GM19463 (cell line): Measurements from ENCODE around the gene FBXL14.
"Not testable (repeated sequence)": the region's sequence is repeated elsewhere in the genome, so short reads cannot be mapped to it uniquely, and the experiment has no call there.

Experiments
- ATAC-seq: cut with Tn5 transposase; IDR thresholded peaks from one replicate; pipeline ENCODE4 v1.9.1; 2021; ENCODE audit warnings: mild to moderate bottlenecking, moderate library complexity; ENCODE audit not compliant: unreplicated experiment

Gene FBXL14

DNA sequence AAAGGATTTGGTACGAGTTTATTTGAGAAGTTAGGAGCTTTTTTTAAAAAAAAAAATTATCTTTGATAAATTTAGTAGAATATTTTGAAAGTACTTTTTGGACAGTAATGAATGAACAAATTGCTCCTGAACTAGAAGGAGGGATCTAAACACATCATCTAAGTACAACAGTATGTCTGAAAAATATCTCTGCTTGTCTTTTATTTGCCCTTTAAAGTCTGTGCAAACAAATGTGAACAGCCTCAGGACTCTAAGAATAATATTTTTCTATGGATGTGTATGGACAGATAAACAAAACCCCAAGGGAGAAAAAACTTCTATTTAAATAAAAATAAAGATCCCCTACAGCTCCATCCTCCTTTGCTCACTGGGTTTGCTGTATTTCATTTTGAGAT is 19.5 kb downstream of the FBXL14 start:
- no peak for ATAC-seq

DNA sequence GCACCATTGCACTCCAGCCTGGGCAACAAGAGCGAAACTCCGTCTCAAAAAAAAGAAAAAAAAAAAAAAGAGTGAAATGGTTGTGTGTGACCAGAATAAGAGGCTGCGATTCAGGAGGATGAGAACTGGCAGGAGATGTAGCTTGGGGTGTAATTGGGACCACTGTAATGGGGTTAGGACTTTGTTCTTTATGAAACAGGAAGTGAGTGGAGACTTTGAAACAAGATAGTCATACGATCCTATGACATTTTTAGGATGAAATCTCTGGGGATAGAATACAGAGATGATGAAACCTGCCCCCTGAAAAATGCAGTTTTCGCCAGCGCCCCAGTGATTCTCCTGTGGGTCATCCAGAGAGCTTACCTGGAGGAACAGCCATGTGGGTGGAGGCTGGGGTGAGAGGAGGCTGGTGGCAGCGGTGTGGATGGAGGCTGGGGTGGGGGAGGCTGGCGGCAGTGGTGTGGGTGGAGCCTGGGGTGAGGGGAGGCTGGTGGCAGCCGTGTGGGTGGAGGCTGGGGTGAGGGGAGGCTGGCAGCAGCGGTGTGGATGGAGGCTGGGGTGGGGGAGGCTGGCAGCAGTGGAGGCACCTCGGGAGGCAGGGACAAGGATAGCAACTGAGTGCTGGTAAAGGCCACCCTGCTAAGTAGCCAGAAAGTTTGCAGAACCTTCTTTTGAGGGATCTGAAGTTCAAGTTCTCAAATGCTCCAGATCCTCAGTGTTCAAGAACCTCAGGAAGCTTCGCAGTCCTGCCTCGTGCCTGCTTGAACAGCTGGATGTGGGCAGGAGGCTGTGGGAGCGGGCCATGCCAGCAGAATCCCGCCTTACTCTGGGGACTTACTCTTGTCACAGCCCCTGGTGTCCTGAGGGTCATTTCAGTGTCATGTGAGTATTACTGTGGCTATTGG is 20.2 kb downstream of the FBXL14 start:
- no peak for ATAC-seq

DNA sequence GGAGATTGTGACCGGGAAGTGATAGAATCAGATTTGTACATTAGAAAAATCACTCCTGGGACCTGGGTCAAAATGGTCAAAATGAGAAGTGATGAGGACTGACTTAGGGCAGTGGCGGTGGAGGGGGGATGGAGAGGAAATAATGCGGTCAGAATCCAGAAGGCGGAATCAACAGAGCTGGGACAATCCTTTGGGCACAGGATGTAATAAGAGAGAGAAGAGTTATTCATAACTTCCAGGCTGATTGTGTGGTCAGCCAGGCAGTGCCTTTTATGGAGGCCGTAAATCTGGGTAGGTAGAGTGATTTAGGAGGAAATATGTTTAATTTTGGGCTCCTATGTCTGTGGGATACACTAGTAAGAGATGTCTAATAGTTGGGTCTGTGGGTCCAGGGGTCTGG is 21.6 kb downstream of the FBXL14 start:
- no peak for ATAC-seq

DNA sequence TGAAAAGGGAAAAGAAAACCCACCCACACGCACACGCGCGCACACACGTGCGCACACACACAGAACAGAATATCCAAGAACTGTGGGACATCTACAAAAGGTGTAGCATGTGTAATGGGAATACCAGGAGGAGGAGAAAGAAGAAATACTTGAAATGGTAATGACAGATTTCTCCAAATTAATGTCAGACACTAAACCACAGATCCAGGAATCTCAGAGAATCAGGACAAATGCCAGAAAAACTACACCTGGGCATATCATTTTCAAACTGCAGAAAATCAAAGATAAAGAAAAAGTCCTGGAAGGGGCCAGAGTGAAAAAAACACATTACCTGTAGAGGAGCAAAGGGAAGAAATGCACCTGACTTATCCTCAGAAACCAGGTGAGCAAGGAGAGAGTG is 26.5 kb downstream of the FBXL14 start:
- ATAC-seq = no peak

DNA sequence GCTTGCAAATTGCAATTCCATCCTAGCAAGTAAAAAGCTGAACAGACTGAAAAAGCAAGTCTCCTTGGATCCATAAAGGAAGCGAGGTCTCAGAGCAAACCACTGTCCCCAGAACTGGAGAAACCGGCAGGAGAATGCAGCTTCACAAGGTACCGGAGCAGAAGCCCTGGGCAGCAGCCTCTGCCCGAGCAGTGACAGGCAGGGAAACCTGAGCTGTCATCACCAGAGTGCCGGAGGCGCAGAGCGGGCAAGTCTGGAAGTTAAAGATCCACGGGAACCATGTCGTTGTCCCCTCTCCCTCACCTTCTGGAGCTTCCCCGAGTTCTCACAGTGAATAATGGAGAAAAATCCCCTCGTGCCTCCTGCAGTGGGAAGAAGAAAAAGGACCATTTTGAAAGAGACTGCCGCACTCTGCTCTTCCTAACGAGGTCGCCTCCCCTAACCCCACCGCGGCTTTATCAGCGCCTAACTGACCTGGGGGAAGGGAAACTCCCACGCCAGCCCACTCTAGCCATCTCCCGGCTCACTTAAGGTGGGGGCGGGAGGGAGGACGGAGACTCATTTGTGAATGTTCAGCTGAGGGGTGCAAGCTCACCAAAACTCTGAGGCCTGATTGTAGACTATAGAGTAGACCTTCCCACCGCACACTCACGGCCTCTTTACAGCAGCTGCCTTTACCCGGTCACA is 27.8 kb downstream of the FBXL14 start:
- no peak for ATAC-seq

DNA sequence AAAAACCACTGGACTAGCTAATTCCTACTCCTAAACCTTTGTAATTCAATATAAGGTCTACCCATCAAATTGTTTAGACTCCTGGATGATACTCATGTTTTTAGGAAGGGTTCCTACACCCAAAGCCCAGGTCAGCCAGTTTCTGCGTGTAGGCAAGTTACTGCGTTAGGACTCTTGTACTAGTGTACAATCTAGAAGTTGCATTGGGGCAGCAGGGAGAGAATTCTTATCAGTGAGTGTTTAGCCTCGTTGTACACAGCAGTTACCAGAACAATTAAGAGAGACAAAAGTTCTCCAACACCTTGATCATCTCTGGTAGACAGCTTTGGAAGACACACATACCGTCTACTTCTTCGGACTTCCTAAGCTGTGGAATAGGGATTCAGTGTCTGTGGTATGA is 29.2 kb downstream of the FBXL14 start:
- no peak for ATAC-seq

DNA sequence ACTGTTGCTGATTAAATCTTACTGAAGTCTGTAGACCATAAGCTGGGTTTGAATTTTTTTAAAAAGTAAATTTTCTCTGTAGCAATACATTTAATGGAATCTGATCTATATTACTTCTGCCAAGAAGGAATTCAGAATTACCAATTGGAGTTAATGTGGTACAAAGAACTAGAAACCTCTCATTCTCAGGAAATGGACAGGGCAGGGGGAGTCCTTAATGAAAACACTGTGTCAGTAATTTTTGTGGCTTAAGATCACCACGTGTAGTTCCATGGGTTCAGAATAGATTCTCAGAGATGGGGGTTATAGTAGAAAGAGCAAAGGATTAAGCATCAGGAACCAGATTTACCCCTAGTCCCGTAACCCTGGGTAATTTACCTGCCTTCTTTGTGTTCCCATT is 30.3 kb downstream of the FBXL14 start:
- no peak for ATAC-seq

DNA sequence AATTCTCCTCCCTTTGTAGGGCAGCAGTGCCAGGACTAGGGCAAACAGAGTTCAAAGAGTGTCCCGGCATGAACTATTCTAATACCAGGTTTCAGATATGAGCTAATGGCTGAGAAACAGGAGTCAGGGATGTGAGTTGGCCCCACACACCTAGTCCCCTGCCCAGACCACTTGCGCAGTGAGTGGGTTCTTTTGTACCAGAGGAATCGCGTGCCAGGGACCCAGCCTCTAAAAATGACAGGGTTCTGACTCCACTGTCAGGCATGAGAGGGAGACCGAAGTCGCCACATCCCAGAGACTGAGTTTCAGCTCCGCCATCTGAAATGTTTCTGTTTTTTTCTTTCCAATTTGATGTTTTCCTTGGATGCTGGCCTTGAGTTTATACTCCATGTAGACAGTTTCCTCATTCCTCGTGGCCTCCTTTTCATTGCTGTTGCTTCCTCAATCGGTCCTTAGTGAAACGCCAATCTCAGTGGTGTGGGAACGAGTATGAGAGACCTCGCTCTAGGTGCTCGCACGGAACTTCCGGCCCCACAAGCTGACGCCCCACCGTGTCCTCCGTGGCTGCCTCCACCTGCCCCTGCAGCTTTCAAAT is 31.5 kb downstream of the FBXL14 start:
- no peak for ATAC-seq

DNA sequence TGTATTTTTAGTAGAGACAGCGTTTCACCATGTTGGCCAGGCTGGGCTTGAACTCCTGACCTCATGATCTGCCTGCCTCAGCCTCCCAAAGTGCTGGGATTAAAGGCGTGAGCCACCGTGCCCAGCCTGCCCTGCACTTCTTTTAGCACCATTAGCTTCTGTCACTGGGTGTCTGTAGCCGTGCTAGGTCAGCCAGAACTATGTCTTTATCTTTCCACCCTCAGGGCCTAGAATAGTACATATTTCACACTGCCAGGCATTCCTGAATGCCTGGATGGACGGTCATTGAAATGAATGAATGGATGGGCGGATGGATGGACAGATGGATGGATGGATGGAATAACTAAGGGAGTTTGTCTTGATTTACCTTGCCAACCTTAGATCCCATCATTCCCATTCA is 33.7 kb downstream of the FBXL14 start:
- ATAC-seq = no peak

DNA sequence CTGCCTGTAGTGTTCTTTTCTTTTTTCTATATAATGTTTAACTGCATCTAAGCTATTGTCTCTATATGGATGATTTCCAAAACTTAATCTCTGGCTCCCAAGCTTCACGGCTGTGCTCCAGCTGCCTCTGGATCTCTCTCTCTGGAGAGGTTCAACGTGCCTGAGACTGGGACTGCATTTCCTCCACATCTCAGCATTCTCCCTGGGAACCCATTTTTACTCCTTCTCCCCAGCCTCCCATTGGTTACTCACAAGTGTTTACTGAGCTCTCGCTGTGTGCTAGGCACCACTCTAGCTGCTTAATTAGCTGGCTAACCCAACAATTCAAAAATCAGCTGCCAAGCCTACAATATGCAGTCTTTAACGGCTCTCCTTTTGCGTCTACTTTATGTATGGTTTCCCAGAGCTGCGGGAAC is 34.7 kb downstream of the FBXL14 start:
- ATAC-seq = no peak

DNA sequence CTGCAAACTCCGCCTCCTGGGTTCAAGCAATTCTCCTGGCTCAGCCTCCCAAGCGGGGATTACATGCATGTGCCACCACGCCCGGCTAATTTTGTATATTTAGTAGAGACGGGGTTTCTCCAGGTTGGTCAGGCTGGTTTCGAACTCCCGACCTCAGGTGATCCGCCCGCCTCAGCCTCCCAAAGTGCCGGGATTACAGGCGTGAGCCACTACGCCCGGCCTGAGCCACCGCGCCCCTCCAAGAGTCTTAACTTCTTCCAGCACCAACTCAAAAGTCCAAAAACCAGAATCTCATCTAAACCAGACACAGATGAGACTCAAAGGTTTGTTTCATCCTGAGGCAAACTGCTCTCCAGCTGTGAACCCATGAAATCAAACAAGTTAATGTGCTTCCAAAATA is 36.3 kb downstream of the FBXL14 start:
- ATAC-seq = not testable (repeated sequence)

DNA sequence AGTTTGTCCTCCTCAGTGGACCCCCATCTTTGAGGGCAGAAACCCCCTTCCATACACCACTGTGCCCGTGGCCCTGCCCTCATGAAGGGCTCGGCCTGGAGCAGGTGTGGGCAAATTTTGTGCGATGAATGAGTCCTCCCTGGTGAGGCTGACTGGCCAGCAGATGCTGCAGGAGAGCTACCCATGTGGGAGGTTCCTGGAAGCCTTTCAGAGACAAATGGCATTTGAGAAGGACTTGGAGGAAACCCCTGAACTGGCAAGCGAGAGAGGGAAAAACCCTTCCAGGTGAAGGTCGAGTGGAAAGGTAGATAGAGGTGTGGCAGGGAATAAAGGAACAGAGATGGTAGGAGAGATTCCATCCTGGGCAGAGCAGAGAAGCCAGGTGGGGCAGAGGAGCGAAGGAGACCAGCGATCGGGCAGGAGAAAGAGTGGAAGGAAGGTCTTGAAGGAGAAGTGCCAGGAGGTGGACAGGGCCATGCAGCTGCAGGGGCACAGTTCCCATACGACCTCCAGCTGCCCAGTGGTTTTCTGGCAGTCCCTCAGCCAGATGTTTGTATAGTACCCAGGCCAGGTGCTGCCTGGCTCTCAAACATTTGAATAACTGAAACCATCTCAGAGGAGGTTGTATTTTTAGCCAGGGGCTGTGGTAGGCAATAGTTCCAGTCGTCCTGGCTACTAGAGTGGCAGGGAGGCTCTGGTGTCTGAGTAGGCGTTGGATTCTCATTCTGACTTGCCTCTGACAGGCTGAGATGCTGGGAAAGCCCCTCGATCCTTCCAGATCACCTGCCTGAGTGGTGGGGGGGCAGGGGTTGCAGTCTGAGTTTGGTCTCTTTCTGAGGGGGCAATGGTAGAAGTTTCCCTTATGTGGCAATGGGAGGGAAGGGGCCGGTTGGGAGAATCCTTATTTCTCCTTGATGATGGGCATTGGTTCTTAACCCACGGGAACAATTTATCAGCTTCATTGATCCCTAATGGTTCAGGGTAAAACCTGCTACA is 40.1 kb downstream of the FBXL14 start:
- ATAC-seq = peak; percentile 93

DNA sequence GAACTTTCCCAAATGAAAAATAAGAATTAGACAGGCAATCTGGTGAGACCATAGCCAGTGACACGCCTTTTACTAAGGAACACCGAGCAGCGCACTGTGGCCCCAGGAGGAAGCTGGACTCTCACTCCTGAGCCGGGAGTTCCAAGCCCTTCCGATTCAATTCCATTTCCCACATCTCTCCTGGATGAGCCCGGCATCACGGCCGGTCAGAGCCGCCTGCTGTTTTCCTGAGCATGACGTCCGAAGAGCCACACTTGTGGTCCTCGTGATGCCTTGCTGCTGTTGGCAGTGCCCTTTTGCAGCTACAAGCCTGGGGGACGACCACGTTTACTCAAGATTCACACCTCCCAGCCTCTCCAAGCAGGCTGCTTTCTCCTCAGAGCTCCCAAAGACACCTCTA is 40.8 kb downstream of the FBXL14 start:
- no peak for ATAC-seq

DNA sequence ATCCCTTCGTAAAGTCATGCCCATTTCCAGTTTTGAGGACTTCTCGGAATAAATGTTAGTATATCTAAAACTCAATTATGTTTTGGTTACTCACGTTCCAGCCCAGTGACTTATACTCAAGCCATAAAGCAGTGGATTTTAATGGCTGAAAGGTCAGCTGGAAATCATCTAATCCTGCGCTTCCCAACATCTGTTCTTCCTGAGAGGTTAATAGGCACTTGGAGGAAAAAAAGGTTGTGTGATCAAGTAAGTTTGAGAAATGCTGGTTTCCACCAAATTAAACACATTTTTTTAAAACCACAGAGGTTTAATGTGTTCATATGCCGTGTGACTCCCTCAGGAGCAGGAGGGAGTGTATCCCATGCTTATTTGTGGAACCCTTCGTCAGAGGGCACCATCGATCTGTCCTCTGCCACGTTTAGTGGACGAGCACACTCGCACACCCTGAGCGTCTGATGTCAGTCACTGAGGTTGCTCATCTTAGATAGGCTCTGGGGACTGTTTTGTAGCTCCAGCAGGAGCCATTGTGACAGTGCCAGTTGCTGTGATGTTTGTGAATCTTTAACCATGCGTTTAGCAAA is 41.4 kb downstream of the FBXL14 start:
- no peak for ATAC-seq

DNA sequence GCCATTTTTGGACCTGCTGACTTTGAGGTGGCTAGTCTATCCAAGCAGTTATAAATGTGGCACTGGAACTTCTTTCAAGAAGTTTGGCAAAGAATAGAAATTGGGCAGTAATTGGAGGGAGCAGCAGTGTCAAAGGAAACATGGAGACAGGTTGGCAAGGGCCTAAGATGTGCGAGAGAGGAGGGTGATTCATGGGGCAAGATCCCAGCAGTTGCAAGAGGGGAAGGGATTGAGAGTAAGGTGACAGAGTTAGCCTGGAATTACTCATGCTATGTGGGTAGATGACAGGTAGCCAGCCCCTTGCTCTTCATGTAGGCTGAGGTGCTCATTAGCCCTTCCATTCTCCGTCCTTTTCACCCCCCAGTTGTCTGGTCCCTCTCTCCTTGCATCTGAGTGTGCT is 42.2 kb downstream of the FBXL14 start:
- no peak for ATAC-seq

DNA sequence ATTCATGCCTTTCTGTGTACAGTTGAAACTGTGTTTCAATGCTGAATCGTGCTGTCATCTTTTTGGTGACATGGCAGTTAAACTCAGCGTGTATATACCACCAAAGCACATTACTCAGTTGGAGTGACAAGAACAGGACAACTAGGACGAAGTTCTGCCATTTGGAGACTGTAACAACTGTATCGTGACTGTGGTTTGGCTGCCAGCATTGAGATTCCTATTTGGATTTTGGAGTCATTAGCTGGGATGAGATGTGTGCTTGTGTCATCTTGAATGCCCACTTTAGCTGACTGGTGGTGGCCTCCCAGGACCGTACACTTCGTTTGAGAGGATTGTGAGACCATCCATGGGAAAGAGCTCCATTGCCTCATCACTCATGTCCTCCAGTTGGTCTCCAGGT is 42.9 kb downstream of the FBXL14 start:
- ATAC-seq = no peak

DNA sequence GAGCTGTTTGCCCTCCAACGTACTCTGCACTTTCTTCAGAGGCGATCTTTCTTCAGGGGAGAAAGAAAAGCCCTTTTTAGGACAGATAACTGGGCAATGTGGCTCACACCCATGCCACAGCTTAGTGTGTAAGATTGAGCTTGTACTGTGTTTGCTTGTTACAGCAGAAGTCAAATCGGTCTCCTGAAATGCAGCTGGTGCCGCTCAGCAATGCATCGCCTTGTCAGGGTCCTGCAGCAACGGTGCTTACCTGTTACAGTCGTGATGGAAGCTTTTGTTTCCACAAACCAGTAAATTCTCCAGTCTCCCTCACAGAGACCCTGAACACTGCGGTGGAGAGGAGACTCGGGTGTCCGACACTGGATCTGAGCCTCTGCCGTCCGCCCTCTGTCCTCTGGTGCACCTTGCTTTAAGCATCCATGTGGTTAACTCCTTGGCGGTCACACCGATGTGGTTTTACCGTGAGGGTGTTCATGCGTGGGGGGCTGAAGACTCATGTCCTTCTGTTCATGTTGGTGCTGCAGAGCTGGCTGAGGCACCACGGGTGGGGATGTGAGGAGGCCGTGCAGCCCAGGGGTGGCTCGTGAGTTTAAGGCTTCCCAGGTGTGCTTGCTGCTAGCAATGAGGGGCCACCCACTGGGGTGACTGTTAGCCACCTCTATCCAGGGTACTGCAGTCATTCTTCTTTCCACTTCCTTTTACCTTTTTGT is 47.3 kb downstream of the FBXL14 start:
- ATAC-seq = no peak

DNA sequence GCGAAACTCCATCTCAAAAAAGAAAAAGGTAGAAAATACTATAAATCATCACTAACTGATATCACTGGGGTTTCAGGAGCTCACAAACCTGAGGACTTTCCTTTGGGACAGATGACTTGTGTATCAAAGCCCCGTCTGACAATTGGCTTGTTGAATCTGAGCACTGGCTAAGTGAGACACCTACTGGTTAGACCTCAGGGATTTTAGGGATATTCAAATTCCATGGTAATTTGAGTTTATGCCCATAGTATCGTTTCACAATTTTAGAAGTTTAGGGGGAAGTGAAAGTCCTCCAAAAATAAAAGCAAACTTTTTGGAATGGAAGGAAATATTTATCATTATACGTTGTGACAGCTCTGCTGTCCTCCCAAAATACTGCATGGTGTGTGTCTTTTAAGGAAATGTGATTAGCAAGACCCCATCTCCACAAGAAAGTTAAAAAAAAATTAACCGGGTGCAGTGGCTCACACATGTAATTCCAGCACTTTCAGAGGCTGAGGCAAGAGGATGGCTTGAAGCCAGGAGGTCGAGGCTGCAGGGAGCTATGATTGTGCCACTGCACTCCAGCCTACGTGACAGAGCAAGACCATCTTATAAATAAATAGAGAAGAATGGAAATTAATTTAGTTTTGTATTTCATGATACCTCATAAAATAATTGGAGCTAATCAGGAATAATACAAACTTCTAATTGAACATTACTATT is 49.2 kb downstream of the FBXL14 start:
- ATAC-seq = no peak

DNA sequence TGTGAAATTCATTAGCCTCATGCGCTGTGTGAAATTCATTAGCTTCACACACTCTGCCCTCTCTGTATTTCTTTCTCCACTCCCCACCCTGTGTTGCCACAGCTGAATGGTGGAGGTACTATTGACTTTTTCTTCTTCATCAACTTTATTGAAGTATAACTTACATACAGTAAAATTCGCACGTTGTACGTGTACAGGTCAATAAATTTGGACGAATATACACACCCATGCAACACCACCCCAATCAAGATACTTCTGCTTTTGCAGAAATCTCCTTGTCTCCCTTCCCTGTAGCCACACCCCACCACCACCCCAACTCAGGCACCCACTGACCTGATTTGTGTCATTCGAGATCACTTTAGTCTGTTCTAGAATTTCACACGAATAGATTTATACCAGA is 51.8 kb downstream of the FBXL14 start:
- ATAC-seq = no peak
